ENCODE measurements around the gene SNX10. TPM values are rescaled to one million over a fixed set of nuclear protein-coding genes. Genes with fewer than 3 reads are reported as not detected.
"Not testable (repeated sequence)": the region's sequence is repeated elsewhere in the genome, so short reads cannot be mapped to it uniquely, and the experiment has no call there.

SNX10 gene
- 14.7 and 15.0 TPM in 2 replicates for polyA plus RNA-seq (2013)

- Histone ChIP-seq H4K8ac (ENCODE audit: low read depth, low read length) (peak within 1 kb of the TSS; percentile 61), H3K4me2 (ENCODE audit: low read length) (peak within 1 kb of the TSS; percentile 88), H4K12ac (ENCODE audit: low read depth, low read length) (peak within 1 kb of the TSS; percentile 77), H3K14ac (ENCODE audit: low read length) (peak within 1 kb of the TSS; percentile 55), H2AFZ (ENCODE audit: insufficient read depth, low read length, poor library complexity) (peak within 1 kb of the TSS; percentile 89), H2BK5ac (ENCODE audit: low read depth, low read length, poor library complexity) (peak within 1 kb of the TSS; percentile 47), H3K23ac (ENCODE audit: low read length) (no peak within 1 kb of the TSS), H3K9ac (ENCODE audit: low read length) (no peak within 1 kb of the TSS), H3K4ac (ENCODE audit: low read depth, low read length) (peak within 1 kb of the TSS; percentile 19), H3K27ac (ENCODE audit: low read depth, low read length) (no peak within 1 kb of the TSS), H2AK5ac (ENCODE audit: low read length) (no peak within 1 kb of the TSS), H3K27me3 (ENCODE audit: insufficient read depth, low read length) (no peaks in the 10 kb centered on the region), H3K4me1 (ENCODE audit: control insufficient read depth in 1 of 2, insufficient read depth in 2 of 2, low read length in 2 of 2) (peaks cover 0 to 6% of the 10 kb centered on the region in 2 experiments), H3K4me3 (ENCODE audit: low read depth, low read length) (peak within 1 kb of the TSS; percentile 70), H3K79me1 (ENCODE audit: low read length) (peaks cover 4% of the 10 kb centered on the region), H4K91ac (ENCODE audit: low read depth, low read length) (peak within 1 kb of the TSS; percentile 65), H3K9me3 (ENCODE audit: insufficient read depth, low read depth, low read length) (no peaks in the 10 kb centered on the region), H3K79me2 (ENCODE audit: control insufficient read depth, insufficient read depth, low read length, poor library complexity) (peaks cover 3% of the 10 kb centered on the region), H3K18ac (ENCODE audit: low read length) (peak within 1 kb of the TSS; percentile 43), H2BK120ac (ENCODE audit: insufficient read depth, low read length, poor library complexity) (peak within 1 kb of the TSS; percentile 79), H2BK12ac (ENCODE audit: low read length) (peak within 1 kb of the TSS; percentile 30), H3K36me3 (ENCODE audit: control insufficient read depth in 1 of 2, insufficient read depth in 2 of 2, low read length in 2 of 2) (no peaks in the 10 kb centered on the region)
- DNase-seq = peak; percentile 50 to 71
- no CpG with 5 or more reads among the region's 74 CpGs for WGBS (ENCODE audit: extremely low coverage, insufficient coverage, insufficient read length)
Observed at GRCh38 chr7:26291699-26292538, at the start of gene SNX10. TSS of gene SNX10 (plus strand) at chr7:26291862. CDS start at chr7:26346443, 54,581 bp downstream.

- H3K4me3 ChIP-seq (ENCODE audit: low read depth, low read length) = no peak overlapping the region
- H3K4me2 ChIP-seq (ENCODE audit: low read length) = no peak overlapping the region
- H3K23ac ChIP-seq (ENCODE audit: low read length) = no peak overlapping the region
- H2BK120ac ChIP-seq (ENCODE audit: insufficient read depth, low read length, poor library complexity) = no peak overlapping the region
- H3K9me3 ChIP-seq (ENCODE audit: insufficient read depth, low read depth, low read length) = peaks cover 2% of the 10 kb centered on the region
- no CpG with 5 or more reads among the region's 13 CpGs for WGBS (ENCODE audit: extremely low coverage, insufficient coverage, insufficient read length)
- no peaks in the 10 kb centered on the region for H3K79me2 ChIP-seq (ENCODE audit: control insufficient read depth, insufficient read depth, low read length, poor library complexity)
- no peak overlapping the region for H4K8ac ChIP-seq (ENCODE audit: low read depth, low read length)
- H3K9ac ChIP-seq (ENCODE audit: low read length) = no peak overlapping the region
- no peak for DNase-seq
- no peaks in the 10 kb centered on the region for H3K4me1 ChIP-seq (ENCODE audit: control insufficient read depth in 1 of 2, insufficient read depth in 2 of 2, low read length in 2 of 2)
- no peaks in the 10 kb centered on the region for H3K36me3 ChIP-seq (ENCODE audit: control insufficient read depth in 1 of 2, insufficient read depth in 2 of 2, low read length in 2 of 2)
- no peak overlapping the region for H4K12ac ChIP-seq (ENCODE audit: low read depth, low read length)
- no peak overlapping the region for H3K4ac ChIP-seq (ENCODE audit: low read depth, low read length)
- H4K91ac ChIP-seq (ENCODE audit: low read depth, low read length) = no peak overlapping the region
- H3K27ac ChIP-seq (ENCODE audit: low read depth, low read length) = no peak overlapping the region
- H3K14ac ChIP-seq (ENCODE audit: low read length) = no peak overlapping the region
- H2BK12ac ChIP-seq (ENCODE audit: low read length) = no peak overlapping the region
- H3K79me1 ChIP-seq (ENCODE audit: low read length) = no peaks in the 10 kb centered on the region
- H3K27me3 ChIP-seq (ENCODE audit: insufficient read depth, low read length) = no peaks in the 10 kb centered on the region
- H2AK5ac ChIP-seq (ENCODE audit: low read length) = no peak overlapping the region
- no peak overlapping the region for H2BK5ac ChIP-seq (ENCODE audit: low read depth, low read length, poor library complexity)
- no peak overlapping the region for H2AFZ ChIP-seq (ENCODE audit: insufficient read depth, low read length, poor library complexity)
- H3K18ac ChIP-seq (ENCODE audit: low read length) = no peak overlapping the region
Observed at GRCh38 chr7:26245150-26245549, 46.5 kb upstream of the SNX10 start.

GRCh38 chr7:26250239-26250638 is 41.4 kb upstream of the SNX10 start:
- Histone ChIP-seq H2BK5ac (ENCODE audit: low read depth, low read length, poor library complexity) (no peak overlapping the region), H3K23ac (ENCODE audit: low read length) (no peak overlapping the region), H2AFZ (ENCODE audit: insufficient read depth, low read length, poor library complexity) (no peak overlapping the region), H4K91ac (ENCODE audit: low read depth, low read length) (no peak overlapping the region), H3K14ac (ENCODE audit: low read length) (no peak overlapping the region), H3K4me2 (ENCODE audit: low read length) (no peak overlapping the region), H3K18ac (ENCODE audit: low read length) (no peak overlapping the region), H2AK5ac (ENCODE audit: low read length) (no peak overlapping the region), H3K4me3 (ENCODE audit: low read depth, low read length) (no peak overlapping the region), H3K4ac (ENCODE audit: low read depth, low read length) (no peak overlapping the region), H3K27me3 (ENCODE audit: insufficient read depth, low read length) (no peaks in the 10 kb centered on the region), H3K27ac (ENCODE audit: low read depth, low read length) (no peak overlapping the region), H3K9me3 (ENCODE audit: insufficient read depth, low read depth, low read length) (peaks cover 1% of the 10 kb centered on the region), H4K12ac (ENCODE audit: low read depth, low read length) (no peak overlapping the region), H3K36me3 (ENCODE audit: control insufficient read depth in 1 of 2, insufficient read depth in 2 of 2, low read length in 2 of 2) (no peaks in the 10 kb centered on the region), H3K79me2 (ENCODE audit: control insufficient read depth, insufficient read depth, low read length, poor library complexity) (no peaks in the 10 kb centered on the region), H3K79me1 (ENCODE audit: low read length) (no peaks in the 10 kb centered on the region), H2BK12ac (ENCODE audit: low read length) (no peak overlapping the region), H3K9ac (ENCODE audit: low read length) (no peak overlapping the region), H3K4me1 (ENCODE audit: control insufficient read depth in 1 of 2, insufficient read depth in 2 of 2, low read length in 2 of 2) (no peaks in the 10 kb centered on the region), H4K8ac (ENCODE audit: low read depth, low read length) (no peak overlapping the region), H2BK120ac (ENCODE audit: insufficient read depth, low read length, poor library complexity) (no peak overlapping the region)
- DNase-seq = no peak
- WGBS (ENCODE audit: extremely low coverage, insufficient coverage, insufficient read length) = no CpG with 5 or more reads among the region's 12 CpGs

- not testable (repeated sequence) for H2BK5ac ChIP-seq (ENCODE audit: low read depth, low read length, poor library complexity); H2AFZ ChIP-seq (ENCODE audit: insufficient read depth, low read length, poor library complexity); H3K36me3 ChIP-seq (ENCODE audit: control insufficient read depth in 1 of 2, insufficient read depth in 2 of 2, low read length in 2 of 2); H3K9ac ChIP-seq (ENCODE audit: low read length); H3K23ac ChIP-seq (ENCODE audit: low read length); H3K18ac ChIP-seq (ENCODE audit: low read length); H4K12ac ChIP-seq (ENCODE audit: low read depth, low read length); H3K4me3 ChIP-seq (ENCODE audit: low read depth, low read length); H3K79me2 ChIP-seq (ENCODE audit: control insufficient read depth, insufficient read depth, low read length, poor library complexity); H3K27ac ChIP-seq (ENCODE audit: low read depth, low read length); H3K4me2 ChIP-seq (ENCODE audit: low read length); H3K9me3 ChIP-seq (ENCODE audit: insufficient read depth, low read depth, low read length); H3K14ac ChIP-seq (ENCODE audit: low read length); H4K8ac ChIP-seq (ENCODE audit: low read depth, low read length); H3K4ac ChIP-seq (ENCODE audit: low read depth, low read length); H4K91ac ChIP-seq (ENCODE audit: low read depth, low read length); H2BK120ac ChIP-seq (ENCODE audit: insufficient read depth, low read length, poor library complexity); DNase-seq; H2AK5ac ChIP-seq (ENCODE audit: low read length); H3K4me1 ChIP-seq (ENCODE audit: control insufficient read depth in 1 of 2, insufficient read depth in 2 of 2, low read length in 2 of 2); H2BK12ac ChIP-seq (ENCODE audit: low read length); H3K79me1 ChIP-seq (ENCODE audit: low read length); H3K27me3 ChIP-seq (ENCODE audit: insufficient read depth, low read length)
- no CpG with 5 or more reads among the region's 29 CpGs for WGBS (ENCODE audit: extremely low coverage, insufficient coverage, insufficient read length)
Observed at GRCh38 chr7:26261866-26262265, 29.8 kb upstream of the SNX10 start.

Measured in trophoblast cell (in vitro differentiated cells and primary cell).